T-helper 1 cell (primary cell): ENCODE measurements around the gene AATK.

Experiments used
- DNase-seq, 5 donors: peaks; one replicate each; pipeline ENCODE4 v3.0.0-alpha.2; 2012 to 2020

AATK gene

GRCh38 chr17:81112450-81112849, 53.6 kb downstream of the AATK start:
- no peak for DNase-seq

GRCh38 chr17:81111066-81111465, 55.0 kb downstream of the AATK start:
- no peak for DNase-seq

GRCh38 chr17:81110488-81111040, 55.5 kb downstream of the AATK start:
- DNase-seq: no peak

- no peak for DNase-seq
These were observed 56.1 kb downstream of the AATK start for GRCh38 chr17:81109957-81110356.

GRCh38 chr17:81108220-81108619, 57.8 kb downstream of the AATK start:
- DNase-seq: no peak

GRCh38 chr17:81106716-81107115, 59.3 kb downstream of the AATK start:
- DNase-seq: no peak

GRCh38 chr17:81103379-81103778, 62.6 kb downstream of the AATK start:
- no peak for DNase-seq

GRCh38 chr17:81102869-81103268, 63.2 kb downstream of the AATK start:
- DNase-seq: no peak

GRCh38 chr17:81102352-81102751, 63.7 kb downstream of the AATK start:
- DNase-seq: no peak

GRCh38 chr17:81101614-81102306, 64.3 kb downstream of the AATK start:
- peak; percentile 76 to 86 (median 80) for DNase-seq

- DNase-seq: no peak
These were observed 65.4 kb downstream of the AATK start for GRCh38 chr17:81100668-81101067.

- no peak for DNase-seq
These were observed 66.1 kb downstream of the AATK start for GRCh38 chr17:81099888-81100287.

- no peak for DNase-seq
These were observed 68.1 kb downstream of the AATK start for GRCh38 chr17:81097943-81098308.

GRCh38 chr17:81097134-81097942, 68.7 kb downstream of the AATK start:
- DNase-seq: peak in 1 of 5 donors; percentile 35

GRCh38 chr17:81096741-81097133, 69.3 kb downstream of the AATK start:
- no peak for DNase-seq

GRCh38 chr17:81095383-81095762, 70.6 kb downstream of the AATK start:
- DNase-seq: no peak

- DNase-seq: peak; percentile 55 to 88 (median 74)
These were observed 71.3 kb downstream of the AATK start for GRCh38 chr17:81094509-81095382.

- DNase-seq: no peak
These were observed 72.2 kb downstream of the AATK start for GRCh38 chr17:81093619-81094508.

GRCh38 chr17:81092518-81093095, 73.4 kb downstream of the AATK start:
- DNase-seq: no peak

GRCh38 chr17:81091774-81092517, 74.1 kb downstream of the AATK start:
- no peak for DNase-seq

- DNase-seq: no peak
These were observed 74.9 kb downstream of the AATK start for GRCh38 chr17:81091154-81091553.
